ENCODE results near the gene DNAH2.

Gene DNAH2

GRCh38 chr17:7729816-7730215 lies 12.3 kb downstream of the DNAH2 start:
- ChIA-PET POLR2A (interaction anchor here (1.7 kb wide), 1 partner anchor 41 kb away, joined by 3 read pairs; no protein-coding TSS in a partner anchor), CTCF (interaction anchor here (0.8 kb wide), 1 partner anchor 19 kb away, joined by 3 read pairs; no protein-coding TSS in a partner anchor)
- TF ChIP-seq LEF1 (IDR thresholded peaks at IDR 0.05; ENCODE audit: borderline replicate concordance) (no peak), NFRKB (IDR thresholded peaks at IDR 0.05) (no peak), FOXM1 (IDR thresholded peaks at IDR 0.05; ENCODE audit: borderline replicate concordance) (no peak), SUZ12 (IDR thresholded peaks at IDR 0.05) (no peak)
- no peak for DNase-seq (ENCODE audit: extremely low spot score)

GRCh38 chr17:7732981-7733539 lies 15.5 kb downstream of the DNAH2 start:
- no peak for DNase-seq (ENCODE audit: extremely low spot score)
- POLR2A ChIA-PET: no interaction called here
- TF ChIP-seq PKNOX1 (IDR thresholded peaks at IDR 0.05) (no peak), SUZ12 (IDR thresholded peaks at IDR 0.05) (no peak), LEF1 (IDR thresholded peaks at IDR 0.05; ENCODE audit: borderline replicate concordance) (no peak), NFRKB (IDR thresholded peaks at IDR 0.05) (no peak)
- CTCF ChIA-PET: no interaction called here

GRCh38 chr17:7737601-7738000 lies 20.1 kb downstream of the DNAH2 start:
- no peak for DNase-seq (ENCODE audit: extremely low spot score)
- no peak for TF ChIP-seq BHLHE40 (IDR thresholded peaks at IDR 0.05; ENCODE audit: borderline replicate concordance)
- TF ChIP-seq LEF1 (IDR thresholded peaks at IDR 0.05; ENCODE audit: borderline replicate concordance): no peak
- TF ChIP-seq ARNT (IDR thresholded peaks at IDR 0.05): no peak
- no peak for TF ChIP-seq PKNOX1 (IDR thresholded peaks at IDR 0.05)
- TF ChIP-seq ZNF384 (IDR thresholded peaks at IDR 0.05): no peak
- TF ChIP-seq SP1 (IDR thresholded peaks at IDR 0.05): no peak
- no peak for TF ChIP-seq L3MBTL2 (conservative IDR thresholded peaks at IDR 0.05)
- no peak for TF ChIP-seq CTBP1 (IDR thresholded peaks at IDR 0.05; ENCODE audit: borderline replicate concordance)
- no peak for TF ChIP-seq FOXA1 (IDR thresholded peaks at IDR 0.05)
- TF ChIP-seq ELF4 (IDR thresholded peaks at IDR 0.05): no peak
- TF ChIP-seq FOXM1 (IDR thresholded peaks at IDR 0.05; ENCODE audit: borderline replicate concordance): no peak
- TF ChIP-seq SUZ12 (IDR thresholded peaks at IDR 0.05): no peak
- no peak for TF ChIP-seq FOXK2 (IDR thresholded peaks at IDR 0.05)
- TF ChIP-seq TARDBP (IDR thresholded peaks at IDR 0.05): no peak
- TF ChIP-seq HDGF (IDR thresholded peaks at IDR 0.05; ENCODE audit: borderline replicate concordance): no peak
- no peak for TF ChIP-seq NFRKB (IDR thresholded peaks at IDR 0.05)
- CTCF ChIA-PET: no interaction called here
- POLR2A ChIA-PET: no interaction called here

- no peak for DNase-seq (ENCODE audit: extremely low spot score)
- POLR2A ChIA-PET: no interaction called here
- TF ChIP-seq HDGF (IDR thresholded peaks at IDR 0.05; ENCODE audit: borderline replicate concordance) (no peak), NFRKB (IDR thresholded peaks at IDR 0.05) (no peak), BHLHE40 (IDR thresholded peaks at IDR 0.05; ENCODE audit: borderline replicate concordance) (no peak), ARNT (IDR thresholded peaks at IDR 0.05) (no peak), CTBP1 (IDR thresholded peaks at IDR 0.05; ENCODE audit: borderline replicate concordance) (no peak), ELF4 (IDR thresholded peaks at IDR 0.05) (no peak), ZNF384 (IDR thresholded peaks at IDR 0.05) (no peak), SUZ12 (IDR thresholded peaks at IDR 0.05) (no peak), LEF1 (IDR thresholded peaks at IDR 0.05; ENCODE audit: borderline replicate concordance) (no peak), PKNOX1 (IDR thresholded peaks at IDR 0.05) (no peak), TARDBP (IDR thresholded peaks at IDR 0.05) (no peak), L3MBTL2 (conservative IDR thresholded peaks at IDR 0.05) (no peak), FOXK2 (IDR thresholded peaks at IDR 0.05) (no peak), FOXM1 (IDR thresholded peaks at IDR 0.05; ENCODE audit: borderline replicate concordance) (no peak), SP1 (IDR thresholded peaks at IDR 0.05) (no peak)
- CTCF ChIA-PET: no interaction called here
Observed at GRCh38 chr17:7739746-7740145, 22.2 kb downstream of the DNAH2 start.

GRCh38 chr17:7740481-7741001 lies 23.0 kb downstream of the DNAH2 start:
- no peak for DNase-seq (ENCODE audit: extremely low spot score)
- no peak for TF ChIP-seq FOXM1 (IDR thresholded peaks at IDR 0.05; ENCODE audit: borderline replicate concordance)
- TF ChIP-seq PKNOX1 (IDR thresholded peaks at IDR 0.05): no peak
- no peak for TF ChIP-seq ELF4 (IDR thresholded peaks at IDR 0.05)
- no peak for TF ChIP-seq FOXA1 (IDR thresholded peaks at IDR 0.05)
- TF ChIP-seq TARDBP (IDR thresholded peaks at IDR 0.05): no peak
- no peak for TF ChIP-seq NFRKB (IDR thresholded peaks at IDR 0.05)
- TF ChIP-seq SP1 (IDR thresholded peaks at IDR 0.05): no peak
- TF ChIP-seq ZNF384 (IDR thresholded peaks at IDR 0.05): no peak
- no peak for TF ChIP-seq FOXK2 (IDR thresholded peaks at IDR 0.05)
- TF ChIP-seq CTBP1 (IDR thresholded peaks at IDR 0.05; ENCODE audit: borderline replicate concordance): no peak
- TF ChIP-seq SUZ12 (IDR thresholded peaks at IDR 0.05): no peak
- no peak for TF ChIP-seq ARNT (IDR thresholded peaks at IDR 0.05)
- TF ChIP-seq L3MBTL2 (conservative IDR thresholded peaks at IDR 0.05): no peak
- no peak for TF ChIP-seq LEF1 (IDR thresholded peaks at IDR 0.05; ENCODE audit: borderline replicate concordance)
- TF ChIP-seq HDGF (IDR thresholded peaks at IDR 0.05; ENCODE audit: borderline replicate concordance): no peak
- TF ChIP-seq BHLHE40 (IDR thresholded peaks at IDR 0.05; ENCODE audit: borderline replicate concordance): no peak
- ChIA-PET POLR2A (no interaction called here), CTCF (no interaction called here)

Measured in HEK293T (cell line).